Activated gamma-delta T cell treated with anti-CD3 and anti-CD28 coated beads, Interleukin-2, amount 50 U/mL, for 16 hours (primary cell): ENCODE data around the gene DNAI4.

Source experiments
- DNase-seq: peaks from one replicate; pipeline ENCODE4 v3.0.0-alpha.2; 2020; ENCODE audit warnings: low read depth

Gene DNAI4

DNA sequence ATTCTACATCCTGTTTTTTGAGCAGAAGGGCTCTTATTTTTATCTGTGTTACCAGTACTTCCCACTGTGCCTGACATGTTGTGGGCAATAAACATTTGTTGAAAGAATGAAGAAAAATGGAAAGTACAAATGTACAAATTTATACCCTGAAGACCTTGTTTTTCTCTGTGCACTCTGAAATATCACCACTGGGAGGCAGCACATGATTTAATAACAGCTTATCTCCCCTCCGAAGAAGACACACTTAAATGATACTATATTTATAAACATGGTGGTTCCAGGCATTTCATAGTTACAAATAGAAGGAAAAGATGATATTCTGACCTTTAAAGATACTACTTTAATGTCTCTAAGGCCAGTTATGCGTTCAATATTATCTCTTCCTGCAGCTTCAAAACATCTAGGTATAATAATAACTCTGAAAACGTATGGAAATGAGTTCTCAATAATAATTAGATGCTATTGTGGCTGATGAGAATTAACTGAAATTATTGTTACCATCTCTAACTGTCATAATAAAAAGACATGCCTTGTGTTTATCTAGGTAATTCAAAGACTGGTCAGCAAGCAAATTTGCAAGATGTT is 159.6 kb downstream of the DNAI4 start:
- DNase-seq = peak; percentile 28
